Globus pallidus (tissue), 1 donor: ENCODE measurements around the gene KIF7.

Experiments
- DNase-seq: peaks from one replicate; pipeline ENCODE4 v3.0.0-alpha.2; 2015; ENCODE audit warnings: low spot score

Gene KIF7

GRCh38 chr15:89669309-89669865, 14.1 kb upstream of the KIF7 start:
- no peak for DNase-seq

GRCh38 chr15:89668171-89668570, 12.9 kb upstream of the KIF7 start:
- no peak for DNase-seq

- no peak for DNase-seq
These were observed 12.4 kb upstream of the KIF7 start for GRCh38 chr15:89667706-89667960.

- DNase-seq: no peak
These were observed 11.8 kb upstream of the KIF7 start for GRCh38 chr15:89666858-89667705.

GRCh38 chr15:89666184-89666857, 11.1 kb upstream of the KIF7 start:
- no peak for DNase-seq

GRCh38 chr15:89665449-89666181, 10.3 kb upstream of the KIF7 start:
- DNase-seq: no peak

GRCh38 chr15:89664441-89665350, 9.4 kb upstream of the KIF7 start:
- no peak for DNase-seq

GRCh38 chr15:89662893-89663626, 7.8 kb upstream of the KIF7 start:
- no peak for DNase-seq

- no peak for DNase-seq
These were observed 5.3 kb upstream of the KIF7 start for GRCh38 chr15:89660556-89660955.

- DNase-seq: no peak
These were observed 4.0 kb upstream of the KIF7 start for GRCh38 chr15:89659295-89659694.

- DNase-seq: no peak
These were observed 2.5 kb upstream of the KIF7 start for GRCh38 chr15:89657686-89658200.

- DNase-seq: no peak
These were observed 999 bp upstream of the KIF7 start for GRCh38 chr15:89656116-89656815.

- DNase-seq: no peak
These were observed 936 bp downstream of the KIF7 start for GRCh38 chr15:89654301-89654761.

GRCh38 chr15:89653578-89653977, 1.7 kb downstream of the KIF7 start:
- DNase-seq: no peak

GRCh38 chr15:89652666-89653065, 2.6 kb downstream of the KIF7 start:
- no peak for DNase-seq

- no peak for DNase-seq
These were observed 3.1 kb downstream of the KIF7 start for GRCh38 chr15:89652131-89652530.

GRCh38 chr15:89649716-89650115, 5.6 kb downstream of the KIF7 start:
- DNase-seq: no peak

GRCh38 chr15:89649013-89649625, 6.1 kb downstream of the KIF7 start:
- no peak for DNase-seq
